CD4-positive, alpha-beta memory T cell (primary cell): ENCODE results near the gene SIGLEC12. TPM values are rescaled to one million over a fixed set of nuclear protein-coding genes. Genes with fewer than 3 reads are reported as not detected.
A peak's percentile ranks its signal among the peaks of the same experiment; 100 is the strongest.

ENCODE experiments used
- CTCF ChIA-PET: fragments of 350-600 bp; sonication (Branson Sonifier 250); formaldehyde crosslinking; loops from one replicate; lab custom pipeline; 2021; ENCODE audit warnings: inconsistent platforms; ENCODE audit not compliant: partially characterized antibody; lab: Charles Lee
- POLR2A ChIA-PET: fragments of 350-600 bp; sonication (Branson Sonifier 250); formaldehyde crosslinking; loops from one replicate; lab custom pipeline; 2021; ENCODE audit not compliant: partially characterized antibody; lab: Charles Lee
- DNase-seq, 5 donors: peaks; one replicate each; pipeline versions ENCODE4 v3.0.0 to v3.0.0-alpha.2; 2020 to 2022; ENCODE audit warnings: mixed read lengths in 1 of 5
- H3K27ac ChIP-seq: one replicate; pipeline ENCODE4 v1.7.0; 2013; ENCODE audit warnings: low read depth, low read length
- H3K27me3 ChIP-seq: 2 replicates; pipeline ENCODE4 v1.7.0; 2013; ENCODE audit warnings: mild to moderate bottlenecking, low read length, moderate library complexity; ENCODE audit not compliant: insufficient read depth
- H3K36me3 ChIP-seq: 2 replicates; pipeline ENCODE4 v1.7.0; 2013; ENCODE audit warnings: mild to moderate bottlenecking, low read length, moderate library complexity; ENCODE audit not compliant: insufficient read depth
- H3K4me1 ChIP-seq: 2 replicates; pipeline ENCODE4 v1.7.0; 2013; ENCODE audit warnings: mild to moderate bottlenecking, low read length, moderate library complexity; ENCODE audit not compliant: insufficient read depth
- H3K4me3 ChIP-seq, 2 donors: one replicate each; pipeline ENCODE4 v1.7.0; 2013; ENCODE audit warnings: low read length in 2 of 2, mild to moderate bottlenecking in 1 of 2
- H3K9me3 ChIP-seq, 2 donors: one replicate each; pipeline ENCODE4 v1.7.0; 2013; ENCODE audit warnings: low read length in 2 of 2, control low read depth in 1 of 2; ENCODE audit not compliant: control insufficient read depth in 1 of 2
- H3K27ac Mint-ChIP-seq, 7 donors: one replicate each; pipeline ENCODE4 v1.8.0; 2020 to 2021; ENCODE audit warnings: mixed read lengths in 7 of 7, mild to moderate bottlenecking in 6 of 7, inconsistent platforms in 3 of 7, moderate library complexity in 3 of 7
- H3K27me3 Mint-ChIP-seq, 2 donors: one replicate each; pipeline ENCODE4 v1.8.0; 2020 to 2021; ENCODE audit warnings: mixed read lengths in 2 of 2
- H3K36me3 Mint-ChIP-seq, 2 donors: one replicate each; pipeline ENCODE4 v1.8.0; 2020 to 2021; ENCODE audit warnings: mixed read lengths in 2 of 2, inconsistent platforms in 1 of 2, mild to moderate bottlenecking in 1 of 2
- H3K4me1 Mint-ChIP-seq, 4 donors: one replicate each; pipeline ENCODE4 v1.8.0; 2020 to 2021; ENCODE audit warnings: mixed read lengths in 4 of 4, mild to moderate bottlenecking in 1 of 4
- H3K4me3 Mint-ChIP-seq, 8 donors: one replicate each; pipeline ENCODE4 v1.8.0; 2020 to 2021; ENCODE audit warnings: mixed read lengths in 8 of 8, mild to moderate bottlenecking in 7 of 8, moderate library complexity in 6 of 8, inconsistent platforms in 3 of 8
- H3K9me3 Mint-ChIP-seq, 8 donors: one replicate each; pipeline ENCODE4 v1.8.0; 2020 to 2021; ENCODE audit warnings: mixed read lengths in 8 of 8, mild to moderate bottlenecking in 5 of 8, inconsistent platforms in 3 of 8, moderate library complexity in 1 of 8
- intact Hi-C: fragments of 100-400 bp; cut with micrococcal nuclease; formaldehyde crosslinking; loops from one replicate; pipeline ENCODE4 v1.15.1; 2023
- polyA plus RNA-seq, 2 donors: library from polyadenylated mRNA; unstranded; fragments of 300-500 nt; fragmentation: Illumina TruSeq; gene quantifications; one replicate each; pipeline ENCODE4 v1.2.3, GENCODE V29; 2021
- total RNA-seq, 2 experiments: library from RNA; stranded (reverse); gene quantifications; one replicate each; pipeline ENCODE4 v1.2.3, GENCODE V29; 2021

The SIGLEC12 gene
- total and polyA plus RNA-seq, 4 experiments from 2014 or later: not detected

DNA sequence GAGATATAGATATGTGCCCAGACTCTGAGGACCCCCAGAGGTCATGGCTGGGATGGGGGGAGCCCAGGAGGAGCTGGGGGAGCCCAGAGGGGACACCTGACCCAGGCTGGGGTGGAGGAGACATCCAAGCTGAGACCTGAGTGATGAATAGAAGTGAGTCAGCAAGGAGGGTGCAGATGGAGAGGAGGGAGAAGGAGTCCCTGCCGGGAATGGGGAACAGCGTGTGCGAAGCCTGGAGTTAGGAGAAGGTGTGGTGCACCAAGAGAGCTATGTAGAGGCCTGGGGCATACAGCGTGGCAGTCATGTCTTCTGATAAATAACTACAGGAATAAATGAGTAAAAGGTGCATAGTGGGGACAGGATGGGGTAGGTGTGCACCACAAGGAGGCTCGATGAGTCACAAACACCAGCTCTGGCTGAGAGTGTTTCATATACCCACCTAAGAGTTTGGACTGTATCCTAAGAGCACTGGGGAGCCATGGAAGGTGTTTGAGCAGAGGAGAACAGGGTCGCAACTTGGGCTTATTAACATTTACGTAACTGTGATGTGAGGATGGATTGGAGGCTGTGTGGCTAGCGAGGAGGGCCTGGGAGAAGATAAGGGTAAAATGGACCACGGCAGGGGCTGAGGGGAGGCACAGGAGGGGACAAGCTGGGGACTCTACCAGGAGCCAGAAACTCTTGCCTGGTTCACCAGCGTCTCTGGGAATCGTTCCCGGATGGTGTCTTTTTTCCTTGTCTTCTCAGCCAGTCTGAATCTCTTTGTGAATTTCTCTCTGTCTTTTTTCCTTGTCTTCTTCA is 21.9 kb downstream of the SIGLEC12 start:
- no peak overlapping the region for H3K4me3 ChIP-seq
- H3K4me1 ChIP-seq: no peaks in the 10 kb centered on the region
- H3K27ac ChIP-seq: no peak overlapping the region
- Mint-ChIP-seq H3K4me1 (no peaks in the 10 kb centered on the region), H3K27me3 (peaks cover 14 to 38% of the 10 kb centered on the region in 2 donors), H3K27ac (no peak overlapping the region), H3K9me3 (peaks cover 0 to 6% (median 0%) of the 10 kb centered on the region in 8 donors), H3K36me3 (no peaks in the 10 kb centered on the region), H3K4me3 (no peak overlapping the region)
- no peak for DNase-seq
- CTCF ChIA-PET: interaction anchor here (1.9 kb wide), 1 partner anchor 34 kb away, joined by 4 read pairs; no protein-coding TSS in a partner anchor
- no peaks in the 10 kb centered on the region for H3K9me3 ChIP-seq
- intact Hi-C loops: no loop called here
- peaks cover 4% of the 10 kb centered on the region for H3K27me3 ChIP-seq
- no peaks in the 10 kb centered on the region for H3K36me3 ChIP-seq
- POLR2A ChIA-PET: no interaction called here

GRCh38 chr19:51478381-51479234 is 23.0 kb downstream of the SIGLEC12 start, which contains the start of gene CEACAM18:
CEACAM18 (plus strand) TSS chr19:51478539.
- no peaks in the 10 kb centered on the region for H3K4me1 Mint-ChIP-seq
- H3K27me3 Mint-ChIP-seq: peaks cover 12 to 40% of the 10 kb centered on the region in 2 donors
- CTCF ChIA-PET: interaction anchor here (0.6 kb wide), 1 partner anchor 45 kb away, joined by 3 read pairs; no protein-coding TSS in a partner anchor

DNA sequence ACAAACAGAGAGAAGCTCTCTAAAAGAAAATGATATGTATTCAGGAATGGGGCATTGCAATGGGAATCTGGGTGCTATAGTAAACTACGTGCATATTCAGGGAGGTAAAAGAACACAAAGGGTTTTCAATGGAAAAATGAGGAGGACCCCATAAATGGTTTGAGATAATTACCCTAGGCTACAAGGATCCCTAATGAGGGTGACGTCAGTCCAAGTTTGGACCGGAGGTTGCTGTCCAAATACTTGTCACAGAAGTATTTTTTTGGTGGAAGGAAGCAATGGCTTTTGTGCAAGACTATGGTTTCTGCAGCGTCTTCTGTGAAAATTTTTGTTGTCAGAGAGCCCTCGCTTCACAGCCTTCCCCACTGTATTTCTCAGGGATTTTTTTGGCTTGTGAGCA is 24.3 kb downstream of the SIGLEC12 start:
- H3K27ac ChIP-seq: no peak overlapping the region
- no peaks in the 10 kb centered on the region for H3K9me3 ChIP-seq
- no peak overlapping the region for H3K4me3 ChIP-seq
- no peaks in the 10 kb centered on the region for H3K4me1 ChIP-seq
- peaks cover 4% of the 10 kb centered on the region for H3K27me3 ChIP-seq
- H3K4me1 Mint-ChIP-seq: peaks cover 0 to 1% (median 0%) of the 10 kb centered on the region in 4 donors
- H3K9me3 Mint-ChIP-seq: peaks cover 0 to 6% (median 0%) of the 10 kb centered on the region in 8 donors
- no peaks in the 10 kb centered on the region for H3K36me3 Mint-ChIP-seq
- no peak overlapping the region for H3K4me3 Mint-ChIP-seq
- peaks cover 14 to 40% of the 10 kb centered on the region in 2 donors for H3K27me3 Mint-ChIP-seq
- POLR2A ChIA-PET: no interaction called here
- CTCF ChIA-PET: interaction anchor here (0.7 to 1.1 kb wide), 2 partner anchors 11 to 180 kb away, joined by 3 read pairs; no protein-coding TSS in a partner anchor
- intact Hi-C loops: no loop called here
- no peak overlapping the region for H3K27ac Mint-ChIP-seq
- H3K36me3 ChIP-seq: no peaks in the 10 kb centered on the region
- no peak for DNase-seq

More at GRCh38 chr19:51478381-51479234, 23.0 kb downstream of the SIGLEC12 start, which contains the start of gene CEACAM18:
- no peaks in the 10 kb centered on the region for H3K9me3 ChIP-seq
- intact Hi-C loops: no loop called here
- H3K4me1 ChIP-seq: no peaks in the 10 kb centered on the region
- no peaks in the 10 kb centered on the region for H3K36me3 Mint-ChIP-seq
- POLR2A ChIA-PET: no interaction called here
- DNase-seq: no peak
- H3K4me3 Mint-ChIP-seq: no peak within 1 kb of the TSS
- no peak within 1 kb of the TSS for H3K27ac ChIP-seq
- H3K27ac Mint-ChIP-seq: no peak within 1 kb of the TSS
- H3K36me3 ChIP-seq: no peaks in the 10 kb centered on the region
- H3K9me3 Mint-ChIP-seq: peaks cover 0 to 6% (median 0%) of the 10 kb centered on the region in 8 donors
- peaks cover 4% of the 10 kb centered on the region for H3K27me3 ChIP-seq
- no peak within 1 kb of the TSS for H3K4me3 ChIP-seq

- Mint-ChIP-seq H3K4me3 (no peak overlapping the region), H3K36me3 (no peaks in the 10 kb centered on the region), H3K4me1 (peaks cover 0 to 1% (median 0%) of the 10 kb centered on the region in 4 donors), H3K9me3 (peaks cover 0 to 6% (median 0%) of the 10 kb centered on the region in 8 donors), H3K27me3 (peaks cover 16 to 38% of the 10 kb centered on the region in 2 donors), H3K27ac (no peak overlapping the region)
- peaks cover 4% of the 10 kb centered on the region for H3K27me3 ChIP-seq
- ChIA-PET CTCF (no interaction called here), POLR2A (no interaction called here)
- no peaks in the 10 kb centered on the region for H3K4me1 ChIP-seq
- H3K36me3 ChIP-seq: no peaks in the 10 kb centered on the region
- DNase-seq: no peak
- H3K27ac ChIP-seq: no peak overlapping the region
- H3K9me3 ChIP-seq: no peaks in the 10 kb centered on the region
- intact Hi-C loops: no loop called here
- no peak overlapping the region for H3K4me3 ChIP-seq
Measured at GRCh38 chr19:51476164-51476563, 25.4 kb downstream of the SIGLEC12 start.

DNA sequence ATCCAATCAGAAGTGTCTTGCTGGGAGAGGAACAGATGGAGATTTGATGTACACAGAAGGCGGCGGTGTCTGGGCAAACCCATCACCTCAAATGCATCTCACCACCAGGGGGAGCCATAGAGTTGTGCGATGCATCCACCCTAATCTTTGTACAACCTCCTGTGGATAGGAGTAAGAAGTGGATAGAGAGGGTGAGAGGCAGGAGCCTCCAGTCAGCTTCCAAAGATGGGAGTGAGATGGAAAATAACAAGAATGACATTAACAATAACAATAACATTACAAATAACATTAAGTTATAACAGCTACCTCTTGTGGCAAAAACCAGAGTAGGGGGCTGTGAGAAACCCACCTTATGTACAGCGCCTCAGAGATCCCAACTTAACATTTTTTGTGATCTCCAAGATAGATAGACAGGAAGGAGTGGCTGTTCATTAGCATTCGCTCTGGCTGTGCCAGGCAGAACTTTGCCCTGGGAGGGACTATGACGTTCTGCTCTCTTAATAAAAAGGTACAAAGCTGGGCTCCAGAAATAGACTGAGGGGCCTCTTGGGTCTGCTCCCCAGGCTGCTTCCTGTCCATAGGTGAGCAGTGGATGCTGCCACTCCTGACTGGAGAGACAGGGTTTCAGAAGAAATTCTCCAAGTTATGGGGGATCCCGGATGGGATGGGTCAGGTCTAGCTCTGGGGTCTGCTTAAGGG is 28.4 kb downstream of the SIGLEC12 start:
- Histone ChIP-seq H3K4me3 (no peak overlapping the region), H3K27ac (no peak overlapping the region), H3K36me3 (no peaks in the 10 kb centered on the region), H3K4me1 (no peaks in the 10 kb centered on the region), H3K9me3 (no peaks in the 10 kb centered on the region), H3K27me3 (peaks cover 4% of the 10 kb centered on the region)
- Mint-ChIP-seq H3K4me1 (peaks cover 0 to 2% (median 1%) of the 10 kb centered on the region in 4 donors), H3K27me3 (peaks cover 9 to 24% of the 10 kb centered on the region in 2 donors), H3K4me3 (no peak overlapping the region), H3K36me3 (no peaks in the 10 kb centered on the region), H3K9me3 (peaks cover 0 to 6% (median 0%) of the 10 kb centered on the region in 8 donors), H3K27ac (no peak overlapping the region)
- CTCF ChIA-PET: interaction anchor here (0.6 to 4.7 kb wide), 26 partner anchors 9 to 324 kb away, joined by 3 to 41 read pairs (median 5); no protein-coding TSS in a partner anchor
- DNase-seq: peak; percentile 57 to 68 (median 61)
- intact Hi-C loops: loop anchor here (1.0 to 2.0 kb wide), 5 partner anchors 32 to 305 kb away; no protein-coding TSS in a partner anchor
- POLR2A ChIA-PET: interaction anchor here (2.1 kb wide), 1 partner anchor 31 kb away, joined by 6 read pairs; no protein-coding TSS in a partner anchor

DNA sequence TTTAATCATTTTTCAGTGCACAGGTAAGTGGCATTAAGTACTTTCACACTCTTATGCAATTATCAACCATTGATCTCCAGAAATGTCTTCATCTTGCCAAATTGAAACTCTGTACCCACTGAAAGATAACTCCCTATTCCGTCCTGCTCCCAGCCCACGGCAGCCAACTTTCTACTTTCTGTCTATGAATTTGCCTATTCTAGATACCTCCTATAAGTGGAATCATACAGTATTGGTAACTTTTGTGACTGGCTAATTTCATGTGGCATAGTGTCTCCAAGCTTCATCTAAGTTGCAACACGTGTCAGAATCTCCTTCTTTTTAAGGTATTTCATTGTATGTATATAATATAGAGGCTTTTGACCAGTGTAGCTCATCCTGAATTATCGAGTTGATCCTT is 29.0 kb downstream of the SIGLEC12 start:
- Mint-ChIP-seq H3K27ac (no peak overlapping the region), H3K27me3 (peaks cover 9 to 26% of the 10 kb centered on the region in 2 donors), H3K4me1 (peaks cover 1 to 7% (median 2%) of the 10 kb centered on the region in 4 donors), H3K36me3 (no peaks in the 10 kb centered on the region), H3K4me3 (no peak overlapping the region), H3K9me3 (peaks cover 0 to 6% (median 0%) of the 10 kb centered on the region in 8 donors)
- intact Hi-C loops: loop anchor here (1.0 to 2.0 kb wide), 5 partner anchors 31 to 306 kb away; no protein-coding TSS in a partner anchor
- Histone ChIP-seq H3K4me3 (no peak overlapping the region), H3K27me3 (peaks cover 4% of the 10 kb centered on the region), H3K9me3 (no peaks in the 10 kb centered on the region), H3K27ac (no peak overlapping the region), H3K4me1 (no peaks in the 10 kb centered on the region), H3K36me3 (no peaks in the 10 kb centered on the region)
- POLR2A ChIA-PET: interaction anchor here (2.1 kb wide), 1 partner anchor 31 kb away, joined by 6 read pairs; no protein-coding TSS in a partner anchor
- CTCF ChIA-PET: interaction anchor here (0.6 to 4.7 kb wide), 22 partner anchors 9 to 325 kb away, joined by 3 to 41 read pairs (median 5); no protein-coding TSS in a partner anchor
- DNase-seq: no peak
